Body of pancreas (tissue), 4 donors: Measurements from ENCODE around the gene COPE.

ENCODE experiments used
- CTCF ChIP-seq, 7 experiments: fragments of 450-650 bp in 4 of 7; fragments of 200-600 bp in 3 of 7; sonication (generic) in 3 of 7; IDR thresholded peaks; one replicate each; pipeline ENCODE4 v1.5.1; 2016 to 2019; ENCODE audit warnings: antibody characterized with exemption in 7 of 7
- POLR2A ChIP-seq, 3 donors: fragments of 450-650 bp; IDR thresholded peaks; one replicate each; pipeline ENCODE4 v1.6.1; 2016; ENCODE audit warnings: antibody characterized with exemption in 3 of 3, mild to moderate bottlenecking in 2 of 3

GRCh38 chr19:18967358-18968146, 48.4 kb upstream of the COPE start:
- TF ChIP-seq CTCF (IDR thresholded peaks at IDR 0.05) (no peak), POLR2A (IDR thresholded peaks at IDR 0.05) (no peak)
